Motor neuron (in vitro differentiated cells): Measurements from ENCODE around the gene ZG16B. TPM values are rescaled to one million over a fixed set of nuclear protein-coding genes. Genes with fewer than 3 reads are reported as not detected.

Source experiments
- ATAC-seq, 8 experiments: fragments of 200-7000 bp; cut with Tn5 transposase; replicated peaks in 6 of 8; 2 replicates each; pipeline ENCODE4 v1.8.0; 2021; ENCODE audit warnings: mild to moderate bottlenecking in 8 of 8, moderate library complexity in 8 of 8
- H3K27ac ChIP-seq, 2 donors: fragments of 250-450 bp; sonication (Bioruptor Pico); 2 replicates each; pipeline ENCODE4 v1.9.0; 2021; ENCODE audit warnings: antibody characterized with exemption in 2 of 2, mild to moderate bottlenecking in 2 of 2, moderate library complexity in 1 of 2
- H3K4me1 ChIP-seq, 2 donors: fragments of 250-450 bp; sonication (Bioruptor Pico); replicated peaks in 1 of 2; 2 replicates each; pipeline ENCODE4 v1.6.1; 2021; ENCODE audit warnings: antibody characterized with exemption in 2 of 2, mild to moderate bottlenecking in 2 of 2, moderate library complexity in 1 of 2
- H3K4me3 ChIP-seq, 5 donors: fragments of 250-450 bp; sonication (Bioruptor Pico); 2 replicates each; pipeline ENCODE4 v1.9.0; 2021; ENCODE audit warnings: antibody characterized with exemption in 5 of 5, mild to moderate bottlenecking in 5 of 5, moderate library complexity in 4 of 5
- WGBS, 10 experiments: fragments of 450-650 bp; shearing (Covaris generic); methylation state at CpG; one replicate each; pipeline ENCODE4 v1.0.0; 2022; 5-methylcytosine and 5-hydroxymethylcytosine counted together
- in situ Hi-C, 9 experiments: fragments of 400-800 bp; cut with MboI; loops; one replicate each; pipeline ENCODE4 v1.15.0; 2021; ENCODE audit warnings: low sequenced_read_pairs in 9 of 9, low pct_unique_long_range_greater_than_20kb in 2 of 9; ENCODE audit not compliant: unreplicated experiment in 9 of 9
- total RNA-seq, 8 experiments: library from RNA; unstranded; fragments of 300-600 nt; gene quantifications; 2 replicates each; pipeline versions ENCODE4 v1.2.3 to v1.2.4, GENCODE V29; 2022

The ZG16B gene
- total RNA-seq, 8 experiments from 2014 or later, result 0.54 to 1.4 (median 1.2) TPM; not detected in 4

DNA sequence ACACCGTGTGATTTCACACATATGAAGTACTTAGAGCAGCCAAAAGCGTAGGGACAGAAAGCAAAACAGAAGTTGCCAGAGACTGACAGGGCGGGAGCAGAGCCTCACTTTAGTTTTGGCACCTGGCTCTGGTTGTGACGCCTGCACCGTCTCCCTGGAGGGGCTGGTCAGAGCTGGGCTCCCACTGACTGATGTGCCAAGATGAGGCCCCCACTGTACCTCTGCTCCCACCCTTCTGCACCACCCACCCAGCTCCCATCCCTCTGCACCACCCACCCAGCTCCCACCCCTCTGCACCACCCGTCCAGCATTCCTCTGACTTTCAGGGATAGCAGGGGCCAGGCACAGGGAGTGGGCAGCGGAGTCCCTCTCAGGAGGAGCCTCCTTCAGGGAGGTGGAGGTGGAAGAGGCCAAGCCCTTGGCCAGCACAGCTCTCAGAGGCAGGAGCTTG, 16.3 kb upstream of the ZG16B start:
- H3K4me3 ChIP-seq, result no peak overlapping the region
- ATAC-seq, result no peak
- H3K27ac ChIP-seq, result no peak overlapping the region
- 27 to 88% (median 75%) methylated on average over 1 to 3 of the region's 7 CpGs for WGBS, 10 experiments
- in situ Hi-C loops, result no loop called here
- H3K4me1 ChIP-seq, result no peaks in the 10 kb centered on the region

DNA sequence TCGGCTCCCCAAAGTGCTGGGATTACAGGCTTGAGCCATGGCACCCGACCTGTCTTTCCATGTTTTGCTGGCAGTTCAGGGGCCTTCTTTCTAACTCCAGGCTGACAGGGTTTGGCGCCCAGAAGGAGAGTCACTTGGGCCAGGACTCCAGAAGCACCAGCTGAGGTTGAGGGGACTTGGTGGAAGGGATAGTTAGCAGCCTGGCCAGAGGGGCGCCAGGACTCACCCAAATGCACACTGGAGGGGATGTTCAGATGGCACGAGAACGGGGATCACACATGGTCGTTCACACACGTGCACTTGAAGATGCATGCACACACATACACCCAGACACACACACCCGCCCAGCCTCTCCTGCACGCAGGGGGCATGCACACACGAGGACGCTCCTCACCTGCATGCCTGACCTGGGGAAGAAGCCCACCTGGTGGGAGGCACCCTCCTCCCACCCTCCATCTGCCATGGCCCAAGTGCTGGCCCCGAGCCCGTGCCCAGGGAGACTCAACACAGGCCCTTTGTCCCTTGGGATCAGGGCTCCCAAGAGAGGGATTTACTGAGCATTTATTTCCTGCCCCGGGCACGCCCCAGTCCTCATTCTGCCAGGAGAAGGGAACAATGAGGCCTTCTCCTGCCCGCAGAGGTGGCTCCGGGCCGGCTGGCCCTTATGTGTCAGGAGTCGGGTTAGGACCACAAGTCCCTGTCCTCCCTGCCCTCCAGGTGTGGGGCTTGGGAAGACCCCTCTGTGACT, 15.4 kb upstream of the ZG16B start:
- no peak overlapping the region for H3K4me3 ChIP-seq
- H3K4me1 ChIP-seq, result no peaks in the 10 kb centered on the region
- 33 to 100% (median 69%) methylated on average over 1 to 3 of the region's 20 CpGs; no CpG with 5 or more reads in 4 of the 10 experiments for WGBS, 10 experiments
- ATAC-seq, result no peak
- in situ Hi-C loops, result no loop called here
- no peak overlapping the region for H3K27ac ChIP-seq

DNA sequence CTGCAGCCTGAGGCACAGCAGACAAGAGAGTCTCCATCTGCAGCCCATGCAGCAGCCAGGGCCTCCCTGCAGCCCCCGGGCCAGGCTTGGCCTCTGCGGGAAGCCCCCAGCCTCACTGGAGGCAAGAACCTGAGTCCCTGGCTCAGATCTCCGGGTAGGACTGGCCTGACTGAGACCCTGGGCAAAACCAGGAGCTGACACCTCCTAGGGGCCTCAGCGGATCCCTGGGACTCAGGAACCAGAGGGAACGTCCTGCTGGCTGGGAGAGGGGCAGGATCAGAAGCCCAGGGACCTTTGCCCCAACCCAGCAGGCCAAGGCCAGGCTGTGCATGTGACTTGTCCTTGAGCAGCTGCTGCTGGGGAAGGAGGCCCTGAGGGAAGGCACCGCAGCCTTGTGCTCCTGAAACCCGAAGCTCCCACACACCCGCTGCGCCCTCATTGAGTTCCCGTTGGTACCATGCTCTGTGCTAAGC, 14.8 kb upstream of the ZG16B start:
- H3K27ac ChIP-seq, result no peak overlapping the region
- H3K4me3 ChIP-seq, result no peak overlapping the region
- 35 to 100% (median 63%) methylated on average over 1 to 5 of the region's 10 CpGs for WGBS, 10 experiments
- no peak for ATAC-seq
- H3K4me1 ChIP-seq, result no peaks in the 10 kb centered on the region
- in situ Hi-C loops, result no loop called here

GRCh38 chr16:2816751-2817339, 13.3 kb upstream of the ZG16B start, which contains the start of gene PRSS21:
PRSS21 (plus strand) TSS chr16:2817237; CDS start chr16:2817269, 32 bp downstream.
- H3K4me1 ChIP-seq, result no peaks in the 10 kb centered on the region
- peak in 2 of 8 experiments; percentile 4 to 30 for ATAC-seq
- 96 to 100% methylated on average over 1 to 5 of the region's 28 CpGs; no CpG with 5 or more reads in 8 of the 10 experiments for WGBS, 10 experiments
- no peak within 1 kb of the TSS for H3K27ac ChIP-seq
- in situ Hi-C loops, result no loop called here
- no peak within 1 kb of the TSS for H3K4me3 ChIP-seq

- in situ Hi-C loops, result no loop called here
These were observed 12.5 kb upstream of the ZG16B start for GRCh38 chr16:2817340-2818271.

DNA sequence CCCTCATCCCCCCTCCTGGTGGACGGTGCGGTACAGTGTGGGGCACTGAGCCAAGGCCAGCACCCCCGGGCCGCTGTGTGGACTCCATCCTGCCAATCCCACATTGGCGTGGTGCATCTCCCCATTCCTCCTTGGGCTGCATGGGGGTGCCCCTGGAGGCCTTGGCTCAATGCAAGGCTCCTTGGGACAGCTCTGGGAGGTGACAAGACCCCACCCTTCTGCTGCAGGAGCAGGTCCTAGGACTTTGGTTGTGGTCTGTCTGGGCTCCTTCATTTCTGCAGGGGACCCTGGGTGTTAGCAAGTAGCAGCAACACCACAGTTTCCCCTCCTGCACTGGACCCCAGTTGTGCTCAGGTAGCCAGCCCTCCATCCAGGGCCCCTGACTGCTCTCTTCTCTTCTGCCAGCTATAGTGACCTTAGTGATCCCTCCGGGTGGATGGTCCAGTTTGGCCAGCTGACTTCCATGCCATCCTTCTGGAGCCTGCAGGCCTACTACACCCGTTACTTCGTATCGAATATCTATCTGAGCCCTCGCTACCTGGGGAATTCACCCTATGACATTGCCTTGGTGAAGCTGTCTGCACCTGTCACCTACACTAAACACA, 11.7 kb upstream of the ZG16B start:
- Histone ChIP-seq H3K4me1 (no peaks in the 10 kb centered on the region), H3K27ac (no peak overlapping the region), H3K4me3 (no peak overlapping the region)
- no peak for ATAC-seq
- in situ Hi-C loops, result no loop called here
- 45 to 83% (median 70%) methylated on average over 1 to 9 of the region's 10 CpGs; no CpG with 5 or more reads in 6 of the 10 experiments for WGBS, 10 experiments

More at GRCh38 chr16:2817340-2818271, 12.5 kb upstream of the ZG16B start:
- no peaks in the 10 kb centered on the region for H3K4me1 ChIP-seq
- WGBS, 10 experiments, result 89 to 100% (median 97%) methylated on average over 1 to 10 of the region's 68 CpGs; no CpG with 5 or more reads in 6 of the 10 experiments
- no peak overlapping the region for H3K27ac ChIP-seq
- no peak for ATAC-seq
- H3K4me3 ChIP-seq, result no peak overlapping the region

DNA sequence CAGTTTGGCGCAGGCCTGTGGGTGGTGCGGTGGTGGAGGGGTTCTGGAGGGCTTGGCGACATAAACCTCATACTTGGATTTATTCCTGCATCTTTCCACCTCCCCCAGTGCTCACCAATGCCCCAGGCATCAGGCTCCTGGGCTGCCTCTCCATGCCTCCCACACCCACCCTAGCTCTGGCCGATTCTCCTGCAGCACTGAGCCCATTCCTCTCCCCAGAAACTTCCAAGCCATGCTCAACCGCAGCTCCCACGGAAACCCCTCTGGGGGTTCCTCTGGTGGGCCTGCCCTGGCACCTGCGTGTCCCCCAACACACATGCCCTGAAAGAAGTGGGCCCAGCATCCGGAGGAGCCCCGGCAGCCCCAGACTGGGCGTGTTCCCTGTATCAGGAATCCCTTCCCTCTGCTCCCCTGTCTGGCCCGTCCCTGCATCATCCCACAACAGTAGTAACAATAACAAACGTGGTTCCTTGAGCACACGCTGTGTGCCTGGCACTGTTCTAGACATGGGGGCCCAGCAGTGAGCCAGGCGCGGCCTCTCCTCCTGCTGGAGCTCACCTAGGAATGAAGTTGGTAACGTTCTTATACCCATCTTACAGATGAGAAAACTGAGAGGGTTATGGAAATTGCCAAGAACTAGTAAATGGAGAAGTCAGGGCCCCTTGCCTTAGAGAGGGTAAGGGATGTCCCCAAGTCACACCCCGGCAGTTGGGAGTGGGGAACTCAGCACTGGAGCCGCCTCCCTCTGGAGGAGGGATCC, 10.7 kb upstream of the ZG16B start:
- in situ Hi-C loops, result no loop called here
- ATAC-seq, result no peak
- WGBS, 10 experiments, result 27 to 90% (median 79%) methylated on average over 2 to 10 of the region's 18 CpGs; no CpG with 5 or more reads in 3 of the 10 experiments
- no peak overlapping the region for H3K4me3 ChIP-seq
- no peak overlapping the region for H3K27ac ChIP-seq
- H3K4me1 ChIP-seq, result no peaks in the 10 kb centered on the region

DNA sequence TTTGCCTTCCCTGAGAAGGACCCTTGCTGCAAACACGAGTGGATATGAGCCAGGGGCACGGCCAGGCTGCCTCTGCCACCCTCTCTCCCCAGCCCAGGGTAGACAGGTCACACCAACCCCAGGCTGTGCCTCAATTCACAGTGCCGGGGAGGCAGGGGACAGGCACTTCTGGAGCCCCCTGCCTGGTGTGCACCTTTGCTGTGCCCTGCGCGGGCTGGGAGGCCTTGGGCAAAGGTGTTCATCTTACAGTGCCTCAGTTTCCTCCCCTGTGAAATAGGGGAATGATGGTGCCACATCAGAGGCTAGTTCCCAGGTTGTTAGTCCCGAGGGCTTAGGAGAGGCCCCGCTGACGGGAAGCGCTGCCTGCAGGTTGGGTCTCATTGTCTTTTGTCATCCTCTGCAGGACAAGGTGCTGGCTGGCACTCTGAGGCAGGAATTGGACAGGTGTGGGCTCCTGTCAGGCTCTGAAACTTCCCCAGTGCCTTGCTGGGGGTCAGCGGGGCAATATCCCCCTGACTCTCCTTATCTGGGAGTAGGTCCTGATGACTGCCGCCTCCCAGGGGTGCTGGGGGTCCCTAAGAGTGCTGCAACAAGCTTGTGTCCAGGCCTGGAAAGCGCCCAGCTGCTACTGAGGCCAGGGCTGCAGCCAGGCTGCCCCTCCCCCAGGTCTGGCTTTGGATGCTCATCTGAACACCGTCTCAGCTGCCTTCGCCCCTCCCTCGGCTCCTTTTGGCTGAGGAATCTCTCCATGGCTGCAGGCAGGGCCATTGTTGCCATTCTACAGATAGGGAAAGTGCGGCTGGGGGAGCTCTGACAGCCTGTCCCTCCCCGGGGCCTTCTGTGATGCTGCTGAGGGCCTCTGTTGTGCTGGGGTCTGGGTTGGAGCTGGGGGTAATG, 9.9 kb upstream of the ZG16B start:
- no peak for ATAC-seq
- in situ Hi-C loops, result no loop called here
- Histone ChIP-seq H3K4me3 (no peak overlapping the region), H3K4me1 (no peaks in the 10 kb centered on the region), H3K27ac (no peak overlapping the region)
- 36 to 56% (median 50%) methylated on average over 2 to 7 of the region's 17 CpGs; no CpG with 5 or more reads in 6 of the 10 experiments for WGBS, 10 experiments

GRCh38 chr16:2820836-2821486, 9.1 kb upstream of the ZG16B start:
- in situ Hi-C loops, result no loop called here
- ATAC-seq, result no peak
- H3K27ac ChIP-seq, result no peak overlapping the region
- 40 to 83% (median 67%) methylated on average over 1 to 3 of the region's 14 CpGs; no CpG with 5 or more reads in 6 of the 10 experiments for WGBS, 10 experiments
- H3K4me3 ChIP-seq, result no peak overlapping the region
- H3K4me1 ChIP-seq, result no peaks in the 10 kb centered on the region

- H3K4me1 ChIP-seq, result no peaks in the 10 kb centered on the region
- in situ Hi-C loops, result no loop called here
- H3K27ac ChIP-seq, result no peak overlapping the region
- H3K4me3 ChIP-seq, result no peak overlapping the region
- 0 to 70% (median 33%) methylated on average over 1 to 4 of the region's 9 CpGs; no CpG with 5 or more reads in 3 of the 10 experiments for WGBS, 10 experiments
- peak in 3 of 8 experiments; percentile 45 to 56 (median 53) for ATAC-seq
These were observed 8.5 kb upstream of the ZG16B start for GRCh38 chr16:2821487-2822157.
